Endothelial cell of umbilical vein (primary cell): ENCODE results near the gene RFK.

Source experiments
- CTCF ChIP-seq, 2 donors: IDR thresholded peaks; 1 replicate in 1 of 2; 2 replicates in 1 of 2; pipeline ENCODE4 v1.5.1; 2011; ENCODE audit warnings: low read length in 2 of 2, mild to moderate bottlenecking in 2 of 2, moderate library complexity in 2 of 2, control low read depth in 1 of 2, inconsistent platforms in 1 of 2, low read depth in 1 of 2; ENCODE audit not compliant: insufficient read depth in 1 of 2; ENCODE audit errors: extremely low read depth in 1 of 2
- EZH2 ChIP-seq: IDR thresholded peaks from 2 replicates; pipeline ENCODE4 v1.6.1; 2012; ENCODE audit warnings: borderline replicate concordance, low read depth, mild to moderate bottlenecking, moderate library complexity, low read length, inconsistent platforms; ENCODE audit not compliant: severe bottlenecking
- FOS ChIP-seq: IDR thresholded peaks from 2 replicates; pipeline ENCODE4 v1.6.1; 2011; ENCODE audit warnings: mild to moderate bottlenecking, low read length, moderate library complexity, borderline replicate concordance; ENCODE audit not compliant: insufficient read depth
- POLR2A ChIP-seq: IDR thresholded peaks from 2 replicates; pipeline ENCODE4 v1.6.1; 2012; ENCODE audit warnings: low read depth, mild to moderate bottlenecking, control low read depth, low read length
- POLR2AphosphoS5 ChIP-seq: IDR thresholded peaks from 2 replicates; pipeline ENCODE4 v1.6.1; 2012; ENCODE audit warnings: low read depth, mild to moderate bottlenecking, control low read depth, low read length, moderate library complexity; ENCODE audit not compliant: insufficient read depth

- no peak for TF ChIP-seq CTCF (IDR thresholded peaks at IDR 0.05; ENCODE audit: extremely low read depth in 1 of 2, insufficient read depth in 1 of 2, low read depth in 1 of 2, low read length in 2 of 2)
- TF ChIP-seq POLR2AphosphoS5: no peak
- no peak for TF ChIP-seq FOS
- TF ChIP-seq POLR2A: no peak
- no peak for TF ChIP-seq EZH2
Observed at GRCh38 chr9:76426807-76427419, 32.7 kb upstream of the RFK start.
